ENCODE data around the gene ADGRF4. TPM values are rescaled to one million over a fixed set of nuclear protein-coding genes. Genes with fewer than 3 reads are reported as not detected.
A peak's percentile ranks its signal among the peaks of the same experiment; 100 is the strongest.

ADGRF4 gene
- total RNA-seq, 1 experiment from 2014 or later = 5.2 TPM

GRCh38 chr6:47678739-47679138 is 19.6 kb upstream of the ADGRF4 start:
- no peak for DNase-seq
- H3K36me3 ChIP-seq (ENCODE audit: low read depth) = no peaks in the 10 kb centered on the region
- no TSS peak for BruUV-seq (replicated peaks)
- H4K20me1 ChIP-seq (ENCODE audit: insufficient read depth) = no peaks in the 10 kb centered on the region
- H3K27me3 ChIP-seq (ENCODE audit: insufficient read depth, low read depth) = no peaks in the 10 kb centered on the region
- H3K4me1 ChIP-seq (replicated peaks; ENCODE audit: insufficient read depth) = no peaks in the 10 kb centered on the region
- H3K27ac ChIP-seq = no peak overlapping the region
- CTCF ChIA-PET = no interaction called here
- intact Hi-C loops (cut with micrococcal nuclease; ENCODE audit: unreplicated experiment) = no loop called here
- no peaks in the 10 kb centered on the region; the same call in 1 of the 2 replicates for H3F3A ChIP-seq (ENCODE audit: insufficient read depth, low read depth)
- no peak overlapping the region for H2AFZ ChIP-seq
- H3K79me2 ChIP-seq (ENCODE audit: low read depth) = no peaks in the 10 kb centered on the region
- TF ChIP-seq, protein P1, sequence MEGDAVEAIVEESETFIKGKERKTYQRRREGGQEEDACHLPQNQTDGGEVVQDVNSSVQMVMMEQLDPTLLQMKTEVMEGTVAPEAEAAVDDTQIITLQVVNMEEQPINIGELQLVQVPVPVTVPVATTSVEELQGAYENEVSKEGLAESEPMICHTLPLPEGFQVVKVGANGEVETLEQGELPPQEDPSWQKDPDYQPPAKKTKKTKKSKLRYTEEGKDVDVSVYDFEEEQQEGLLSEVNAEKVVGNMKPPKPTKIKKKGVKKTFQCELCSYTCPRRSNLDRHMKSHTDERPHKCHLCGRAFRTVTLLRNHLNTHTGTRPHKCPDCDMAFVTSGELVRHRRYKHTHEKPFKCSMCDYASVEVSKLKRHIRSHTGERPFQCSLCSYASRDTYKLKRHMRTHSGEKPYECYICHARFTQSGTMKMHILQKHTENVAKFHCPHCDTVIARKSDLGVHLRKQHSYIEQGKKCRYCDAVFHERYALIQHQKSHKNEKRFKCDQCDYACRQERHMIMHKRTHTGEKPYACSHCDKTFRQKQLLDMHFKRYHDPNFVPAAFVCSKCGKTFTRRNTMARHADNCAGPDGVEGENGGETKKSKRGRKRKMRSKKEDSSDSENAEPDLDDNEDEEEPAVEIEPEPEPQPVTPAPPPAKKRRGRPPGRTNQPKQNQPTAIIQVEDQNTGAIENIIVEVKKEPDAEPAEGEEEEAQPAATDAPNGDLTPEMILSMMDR (conservative IDR thresholded peaks at IDR 0.05) = no peak
- no peak for TF ChIP-seq EZH2 (IDR thresholded peaks at IDR 0.05; ENCODE audit: low read depth)
- POLR2A ChIA-PET (ENCODE audit: unreplicated experiment) = no interaction called here
- H3K9me3 ChIP-seq (ENCODE audit: insufficient read depth, low read depth) = no peaks in the 10 kb centered on the region; the same call in none of the 2 replicates
- H3K9me2 ChIP-seq (ENCODE audit: insufficient read depth) = no peaks in the 10 kb centered on the region
- no peak overlapping the region for H3K4me2 ChIP-seq
- no peak overlapping the region for H3K4me3 ChIP-seq

GRCh38 chr6:47679322-47679906 is 19.0 kb upstream of the ADGRF4 start:
- H2AFZ ChIP-seq = no peak overlapping the region
- TF ChIP-seq, protein P1 (conservative IDR thresholded peaks at IDR 0.05) = no peak
- no peak for TF ChIP-seq EZH2 (IDR thresholded peaks at IDR 0.05; ENCODE audit: low read depth)
- H3F3A ChIP-seq (ENCODE audit: insufficient read depth, low read depth) = no peaks in the 10 kb centered on the region; the same call in 1 of the 2 replicates
- DNase-seq = no peak
- no peaks in the 10 kb centered on the region for H3K79me2 ChIP-seq (ENCODE audit: low read depth)
- no peak overlapping the region for H3K27ac ChIP-seq
- BruUV-seq (replicated peaks) = no TSS peak
- no peak overlapping the region for H3K4me3 ChIP-seq
- H3K36me3 ChIP-seq (ENCODE audit: low read depth) = no peaks in the 10 kb centered on the region
- no peaks in the 10 kb centered on the region for H4K20me1 ChIP-seq (ENCODE audit: insufficient read depth)
- H3K9me2 ChIP-seq (ENCODE audit: insufficient read depth) = no peaks in the 10 kb centered on the region
- ChIA-PET POLR2A (ENCODE audit: unreplicated experiment) (no interaction called here), CTCF (no interaction called here)
- H3K4me1 ChIP-seq (replicated peaks; ENCODE audit: insufficient read depth) = no peaks in the 10 kb centered on the region
- H3K4me2 ChIP-seq = no peak overlapping the region
- H3K9me3 ChIP-seq (ENCODE audit: insufficient read depth, low read depth) = no peaks in the 10 kb centered on the region; the same call in none of the 2 replicates
- no peaks in the 10 kb centered on the region for H3K27me3 ChIP-seq (ENCODE audit: insufficient read depth, low read depth)
- intact Hi-C loops (cut with micrococcal nuclease; ENCODE audit: unreplicated experiment) = no loop called here

- Histone ChIP-seq H3F3A (ENCODE audit: insufficient read depth, low read depth) (no peaks in the 10 kb centered on the region; the same call in 1 of the 2 replicates), H3K9me3 (ENCODE audit: insufficient read depth, low read depth) (no peaks in the 10 kb centered on the region; the same call in none of the 2 replicates), H3K27ac (no peak overlapping the region), H2AFZ (no peak overlapping the region), H3K9me2 (ENCODE audit: insufficient read depth) (no peaks in the 10 kb centered on the region), H3K79me2 (ENCODE audit: low read depth) (no peaks in the 10 kb centered on the region), H4K20me1 (ENCODE audit: insufficient read depth) (no peaks in the 10 kb centered on the region), H3K27me3 (ENCODE audit: insufficient read depth, low read depth) (no peaks in the 10 kb centered on the region), H3K4me3 (no peak overlapping the region), H3K4me2 (no peak overlapping the region), H3K36me3 (ENCODE audit: low read depth) (no peaks in the 10 kb centered on the region), H3K4me1 (replicated peaks; ENCODE audit: insufficient read depth) (no peaks in the 10 kb centered on the region)
- CTCF ChIA-PET = no interaction called here
- intact Hi-C loops (cut with micrococcal nuclease; ENCODE audit: unreplicated experiment) = no loop called here
- DNase-seq = peak in 1 of 2 experiments; percentile 85
- no TSS peak for BruUV-seq (replicated peaks)
- POLR2A ChIA-PET (ENCODE audit: unreplicated experiment) = no interaction called here
- TF ChIP-seq, protein P1 (conservative IDR thresholded peaks at IDR 0.05) = no peak
- TF ChIP-seq EZH2 (IDR thresholded peaks at IDR 0.05; ENCODE audit: low read depth) = no peak
Observed at GRCh38 chr6:47680051-47680450, 18.3 kb upstream of the ADGRF4 start.

All from PC-9 (cell line).